HTR-8/SVneo (cell line): ENCODE data around the gene HOXC10.

Experiments
- DNase-seq: peaks from one replicate; pipeline ENCODE4 v3.0.0; 2011; ENCODE audit warnings: low spot score, mixed read lengths; ENCODE audit not compliant: insufficient read length
- FAIRE-seq: peaks from 2 replicates; lab custom pipeline; 2011; peaks lifted over from hg19 to GRCh38; lab: Jason Lieb, UNC

Gene HOXC10

DNA sequence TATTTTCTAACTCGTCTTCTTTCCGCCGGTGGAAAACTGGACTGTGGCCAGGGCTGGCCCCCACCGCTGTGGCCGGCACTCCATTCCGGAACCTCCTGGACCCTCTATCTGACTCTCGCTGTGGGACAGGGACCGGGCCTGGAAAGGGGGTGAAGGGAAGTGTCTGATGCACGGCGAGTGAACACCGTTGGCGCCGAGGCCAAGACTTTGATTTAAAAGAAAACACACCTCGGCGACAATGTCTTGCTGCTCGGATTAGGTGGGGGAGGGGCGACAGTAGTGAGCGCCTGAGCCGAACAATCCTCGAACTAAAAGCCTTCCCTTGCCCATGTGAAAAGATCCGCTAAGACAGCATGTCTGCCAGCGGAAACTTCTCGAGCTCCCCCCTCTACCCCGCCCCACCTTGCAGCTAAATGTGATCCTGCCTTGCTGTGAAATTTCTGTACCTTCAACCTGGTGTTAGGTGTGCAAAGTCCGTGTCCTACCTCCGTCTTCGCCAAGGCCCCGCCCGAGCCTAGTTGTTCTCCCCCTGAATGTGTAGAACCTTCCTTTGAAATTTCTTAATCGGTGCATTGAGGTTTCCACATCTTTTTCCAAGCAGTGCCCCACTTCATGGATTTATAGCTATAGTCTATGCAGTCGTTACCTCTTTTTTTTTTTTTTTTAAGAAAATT, 9.3 kb upstream of the HOXC10 start:
- DNase-seq (no peak), FAIRE-seq (no peak)

DNA sequence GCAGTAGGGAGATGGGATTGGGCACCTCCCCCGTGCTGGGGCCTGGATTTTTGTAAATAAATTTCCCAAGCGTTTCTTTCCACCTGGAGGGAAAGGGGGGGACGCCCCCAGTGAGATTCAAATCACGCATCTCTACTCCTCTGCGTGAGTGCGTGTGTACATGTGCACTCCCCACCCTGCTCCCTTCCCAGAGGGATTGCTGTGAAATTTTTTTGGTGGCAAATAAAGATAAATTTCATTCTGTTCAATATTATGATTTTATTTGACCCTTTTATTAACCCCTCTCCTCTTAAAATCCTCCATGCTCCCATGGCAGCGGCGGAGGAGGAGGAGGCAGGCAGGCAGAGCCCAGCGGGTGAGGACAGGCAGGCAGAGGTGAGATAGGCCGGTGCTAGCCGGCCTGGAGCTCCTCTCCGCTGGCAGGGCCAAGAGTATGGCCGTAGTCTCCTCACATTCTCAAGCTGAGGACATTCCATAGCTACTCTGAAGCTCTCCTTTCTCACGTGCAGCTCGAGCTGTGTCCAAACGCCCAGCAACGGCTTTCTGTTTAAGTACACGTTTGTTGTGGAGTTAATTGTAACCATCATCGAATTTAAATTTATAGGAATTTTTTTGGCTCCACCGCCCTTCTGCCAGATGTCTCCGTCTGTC, 8.6 kb upstream of the HOXC10 start:
- FAIRE-seq (no peak), DNase-seq (no peak)

DNA sequence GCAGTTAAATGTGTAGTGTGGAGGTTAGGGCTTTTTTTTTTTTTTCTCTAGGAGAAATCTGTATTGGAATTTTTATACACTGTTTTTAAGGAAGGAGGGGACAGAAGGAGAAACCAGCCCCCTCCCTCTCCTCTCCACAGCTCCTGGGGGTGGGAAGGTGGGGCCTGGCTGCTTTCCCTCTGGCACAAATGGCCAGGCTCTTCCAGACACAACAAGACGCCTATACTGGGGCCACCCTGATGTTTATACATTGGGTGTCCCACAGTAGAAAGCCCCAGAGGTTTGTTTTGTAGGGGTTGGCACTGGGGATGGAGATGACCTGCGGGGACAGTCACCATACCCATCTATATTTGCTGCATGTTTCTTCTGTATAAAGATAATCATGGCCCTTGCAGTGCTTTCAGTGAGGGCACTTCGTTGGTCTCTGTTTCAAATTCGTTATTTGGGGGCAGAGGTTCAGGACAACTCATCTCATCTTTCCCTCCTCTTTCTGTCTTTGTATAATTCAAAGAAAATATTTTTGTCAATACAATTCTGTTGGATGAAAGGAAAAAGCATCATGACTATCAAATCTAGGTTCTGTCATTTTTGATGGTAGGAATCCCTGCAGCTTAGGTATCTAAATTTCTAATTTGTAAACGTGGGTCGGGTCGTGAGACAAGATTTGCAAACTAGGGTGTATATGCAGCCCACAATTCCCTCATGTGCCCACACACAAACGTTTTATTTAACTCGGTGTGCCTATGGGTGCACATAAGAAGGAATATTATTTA, 7.9 kb upstream of the HOXC10 start:
- DNase-seq = no peak
- no peak for FAIRE-seq

DNA sequence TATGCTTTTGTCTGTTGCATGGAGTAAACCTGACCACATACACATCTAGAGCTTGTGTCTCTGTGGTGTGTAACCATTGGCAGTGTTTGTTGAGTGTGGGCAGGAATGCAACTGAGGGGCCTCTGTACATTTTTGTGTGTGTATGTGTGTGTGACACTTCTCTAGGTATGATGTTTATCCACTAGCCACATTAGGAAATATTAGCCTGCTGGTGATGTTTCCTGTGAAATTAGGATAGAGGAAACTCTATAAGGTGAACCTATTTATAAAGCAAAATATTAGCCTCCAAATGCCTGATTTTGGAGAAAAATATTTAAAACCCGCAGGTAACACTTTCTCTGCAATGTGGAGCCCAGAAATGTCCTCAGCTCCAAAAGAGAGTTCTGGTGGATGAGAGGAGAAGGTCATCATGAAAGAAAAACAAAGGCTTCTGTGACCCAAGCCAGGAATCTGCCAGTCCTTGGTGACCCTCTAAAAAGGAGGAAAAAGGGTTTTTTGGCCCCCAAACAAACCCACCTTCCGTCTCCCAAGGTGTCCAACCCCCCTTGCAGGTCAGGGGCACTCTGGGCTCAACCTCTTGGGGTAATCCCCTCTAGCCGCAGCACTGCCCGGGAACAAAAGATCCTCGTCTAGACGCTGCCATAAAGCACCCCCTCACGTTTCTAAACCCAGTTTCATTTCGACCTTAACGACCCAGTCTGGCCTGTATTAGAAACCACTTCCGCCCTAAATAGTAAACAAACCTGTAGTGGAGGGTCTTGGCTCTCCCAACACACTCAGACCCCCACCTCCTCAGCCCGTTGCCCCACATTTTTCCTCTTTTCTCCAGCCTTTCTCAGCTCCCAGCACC, 7.1 kb upstream of the HOXC10 start:
- DNase-seq (no peak), FAIRE-seq (no peak)

GRCh38 chr12:53978477-53979356, 6.2 kb upstream of the HOXC10 start:
- FAIRE-seq (no peak), DNase-seq (no peak)

- no peak for FAIRE-seq
- no peak for DNase-seq
These were observed 4.7 kb upstream of the HOXC10 start for GRCh38 chr12:53980104-53980801.

GRCh38 chr12:53980802-53981496, 4.0 kb upstream of the HOXC10 start:
- FAIRE-seq (no peak), DNase-seq (no peak)

GRCh38 chr12:53981634-53982565, 3.0 kb upstream of the HOXC10 start:
- no peak for DNase-seq
- no peak for FAIRE-seq

GRCh38 chr12:53982648-53983567, 2.0 kb upstream of the HOXC10 start:
- FAIRE-seq = no peak

DNA sequence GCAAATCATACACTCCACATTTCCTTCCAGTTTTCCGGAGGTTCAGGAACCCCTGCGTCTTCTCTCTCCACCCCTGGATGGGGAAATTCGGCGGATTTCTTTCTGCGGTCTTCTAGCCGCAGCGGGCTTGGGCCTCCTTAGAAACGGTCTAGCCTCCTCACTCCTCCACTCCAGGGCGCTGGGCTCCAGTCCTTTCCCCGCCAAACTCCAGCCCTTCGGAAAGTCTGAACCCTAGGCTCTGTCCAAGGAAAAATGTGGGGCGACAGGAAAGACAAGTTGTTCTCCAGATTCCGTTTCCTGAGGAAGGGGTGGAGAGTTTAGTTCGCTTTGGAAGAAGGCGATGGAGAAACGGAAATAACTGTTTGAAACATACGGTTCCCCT, 1.4 kb upstream of the HOXC10 start:
- FAIRE-seq (no peak), DNase-seq (no peak)

More at GRCh38 chr12:53982648-53983567, 2.0 kb upstream of the HOXC10 start:
- no peak for DNase-seq

GRCh38 chr12:53983950-53984572, 885 bp upstream of the HOXC10 start:
- DNase-seq (no peak), FAIRE-seq (no peak)

DNA sequence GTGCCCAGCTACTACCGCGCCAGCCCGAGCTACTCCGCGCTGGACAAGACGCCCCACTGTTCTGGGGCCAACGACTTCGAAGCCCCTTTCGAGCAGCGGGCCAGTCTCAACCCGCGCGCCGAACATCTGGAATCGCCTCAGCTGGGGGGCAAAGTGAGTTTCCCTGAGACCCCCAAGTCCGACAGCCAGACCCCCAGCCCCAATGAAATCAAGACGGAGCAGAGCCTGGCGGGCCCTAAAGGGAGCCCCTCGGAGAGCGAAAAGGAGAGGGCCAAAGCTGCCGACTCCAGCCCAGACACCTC, 697 bp downstream of the HOXC10 start:
- DNase-seq (no peak), FAIRE-seq (no peak)

DNA sequence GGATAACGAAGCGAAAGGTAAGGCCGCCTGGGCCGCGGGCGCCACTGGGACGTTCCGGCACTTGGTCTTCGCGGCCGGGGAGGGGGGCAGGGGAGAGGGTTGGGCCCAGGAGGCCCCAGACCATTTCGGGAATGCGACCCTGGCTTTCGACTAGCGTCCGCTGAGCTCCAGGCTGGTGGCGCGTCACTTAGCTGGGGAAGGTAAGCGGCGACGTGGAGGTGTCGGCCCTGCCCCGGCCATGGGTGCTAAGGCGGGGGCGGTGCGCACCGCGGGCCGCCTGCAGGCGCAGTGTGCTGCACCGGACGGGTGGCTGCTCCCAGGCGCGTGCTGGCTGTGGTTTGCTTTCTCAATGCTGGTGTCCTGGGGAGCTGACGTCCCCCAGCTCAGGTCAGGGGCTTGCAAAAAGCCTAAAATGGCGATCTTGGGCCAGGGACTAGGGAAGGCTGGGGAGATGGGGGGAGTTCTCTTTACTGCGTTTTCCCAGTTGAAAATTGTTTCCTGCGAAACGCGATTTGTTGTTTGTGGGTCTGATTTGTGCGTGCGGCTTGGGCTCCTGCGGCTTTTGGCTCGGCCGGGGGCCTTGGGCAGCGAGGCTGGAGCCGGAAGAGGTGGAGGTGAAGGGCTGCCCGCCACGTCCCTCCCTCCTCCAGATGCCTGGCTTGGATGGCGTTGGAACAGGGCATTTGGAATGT, 1.2 kb downstream of the HOXC10 start:
- FAIRE-seq = no peak
- DNase-seq = no peak

GRCh38 chr12:53986686-53987483, 1.9 kb downstream of the HOXC10 start:
- DNase-seq (no peak), FAIRE-seq (no peak)

DNA sequence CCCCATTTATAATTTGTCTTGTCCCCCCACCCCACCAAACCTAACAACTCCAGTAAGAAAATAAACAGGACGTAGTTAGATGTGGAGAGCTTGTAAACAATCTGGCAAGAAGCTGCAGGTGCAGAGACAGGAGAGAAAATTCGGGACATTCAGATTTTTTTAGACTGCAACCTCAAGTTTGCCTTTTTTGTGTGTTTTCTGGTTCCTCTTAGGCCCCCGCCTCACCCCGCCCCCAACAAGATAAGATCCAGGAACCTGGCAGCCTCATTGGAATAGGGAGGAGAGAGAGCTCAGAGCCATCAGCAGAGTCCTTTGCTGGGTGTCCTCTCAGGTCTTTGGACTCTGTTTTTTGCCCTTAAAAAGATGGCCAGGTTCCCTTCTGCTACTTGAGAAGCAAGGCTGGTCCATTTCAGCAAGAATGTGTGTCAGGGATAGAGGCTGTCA, 2.9 kb downstream of the HOXC10 start:
- DNase-seq (no peak), FAIRE-seq (no peak)
